Skin of body (tissue), 2 donors: ENCODE results near the gene PICALM. TPM values are rescaled to one million over a fixed set of nuclear protein-coding genes. Genes with fewer than 3 reads are reported as not detected.
"Not testable (repeated sequence)": the region's sequence is repeated elsewhere in the genome, so short reads cannot be mapped to it uniquely, and the experiment has no call there.

Experiments
- DNase-seq: peaks from one replicate; lab custom pipeline; 2025; lab: John Stamatoyannopoulos, UW
- total RNA-seq: library from RNA; depleted of rRNA; stranded (reverse); fragments of >200 nt; gene quantifications from one replicate; pipeline ENCODE4 v1.2.3, GENCODE V29; 2014

Gene PICALM, protein sequence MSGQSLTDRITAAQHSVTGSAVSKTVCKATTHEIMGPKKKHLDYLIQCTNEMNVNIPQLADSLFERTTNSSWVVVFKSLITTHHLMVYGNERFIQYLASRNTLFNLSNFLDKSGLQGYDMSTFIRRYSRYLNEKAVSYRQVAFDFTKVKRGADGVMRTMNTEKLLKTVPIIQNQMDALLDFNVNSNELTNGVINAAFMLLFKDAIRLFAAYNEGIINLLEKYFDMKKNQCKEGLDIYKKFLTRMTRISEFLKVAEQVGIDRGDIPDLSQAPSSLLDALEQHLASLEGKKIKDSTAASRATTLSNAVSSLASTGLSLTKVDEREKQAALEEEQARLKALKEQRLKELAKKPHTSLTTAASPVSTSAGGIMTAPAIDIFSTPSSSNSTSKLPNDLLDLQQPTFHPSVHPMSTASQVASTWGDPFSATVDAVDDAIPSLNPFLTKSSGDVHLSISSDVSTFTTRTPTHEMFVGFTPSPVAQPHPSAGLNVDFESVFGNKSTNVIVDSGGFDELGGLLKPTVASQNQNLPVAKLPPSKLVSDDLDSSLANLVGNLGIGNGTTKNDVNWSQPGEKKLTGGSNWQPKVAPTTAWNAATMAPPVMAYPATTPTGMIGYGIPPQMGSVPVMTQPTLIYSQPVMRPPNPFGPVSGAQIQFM
- 362 TPM for total RNA-seq

DNA sequence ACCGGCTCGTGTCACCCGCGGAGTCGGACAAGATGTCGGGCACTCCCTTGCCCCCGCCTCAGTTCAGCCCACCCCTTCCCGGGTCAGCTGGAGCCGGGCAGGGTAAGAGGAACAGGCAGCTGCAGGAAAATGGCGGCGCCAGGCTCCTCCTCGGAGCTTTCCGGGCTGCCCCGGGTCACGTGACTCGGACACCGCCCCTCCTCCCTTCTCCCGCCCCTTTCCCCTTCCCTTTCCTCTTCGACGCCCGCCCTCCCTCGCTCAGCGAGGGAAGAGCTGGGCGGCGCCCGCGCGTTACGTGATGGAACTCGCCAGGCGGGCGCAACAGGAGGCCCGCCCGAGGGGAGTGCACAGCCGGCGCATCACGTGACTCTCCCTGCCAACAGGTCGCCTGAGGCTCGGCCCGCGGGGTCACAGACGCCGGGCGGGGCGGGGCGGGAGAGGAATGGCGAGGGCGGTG lies at the start of gene PICALM:
Gene PICALM (minus strand): TSS at position 134 of the 457 bp plus-strand sequence. CDS start 304 bp downstream, outside the sequence.
- DNase-seq = peak; percentile 98

- no peak for DNase-seq
These were observed 49.4 kb upstream of the PICALM start for GRCh38 chr11:86118253-86118652.

- no peak for DNase-seq
These were observed 48.8 kb upstream of the PICALM start for GRCh38 chr11:86117712-86118063.

GRCh38 chr11:86117001-86117711 lies 48.3 kb upstream of the PICALM start:
- no peak for DNase-seq

- no peak for DNase-seq
These were observed 47.5 kb upstream of the PICALM start for GRCh38 chr11:86116386-86116726.

- DNase-seq = no peak
These were observed 46.9 kb upstream of the PICALM start for GRCh38 chr11:86115542-86116385.

DNA sequence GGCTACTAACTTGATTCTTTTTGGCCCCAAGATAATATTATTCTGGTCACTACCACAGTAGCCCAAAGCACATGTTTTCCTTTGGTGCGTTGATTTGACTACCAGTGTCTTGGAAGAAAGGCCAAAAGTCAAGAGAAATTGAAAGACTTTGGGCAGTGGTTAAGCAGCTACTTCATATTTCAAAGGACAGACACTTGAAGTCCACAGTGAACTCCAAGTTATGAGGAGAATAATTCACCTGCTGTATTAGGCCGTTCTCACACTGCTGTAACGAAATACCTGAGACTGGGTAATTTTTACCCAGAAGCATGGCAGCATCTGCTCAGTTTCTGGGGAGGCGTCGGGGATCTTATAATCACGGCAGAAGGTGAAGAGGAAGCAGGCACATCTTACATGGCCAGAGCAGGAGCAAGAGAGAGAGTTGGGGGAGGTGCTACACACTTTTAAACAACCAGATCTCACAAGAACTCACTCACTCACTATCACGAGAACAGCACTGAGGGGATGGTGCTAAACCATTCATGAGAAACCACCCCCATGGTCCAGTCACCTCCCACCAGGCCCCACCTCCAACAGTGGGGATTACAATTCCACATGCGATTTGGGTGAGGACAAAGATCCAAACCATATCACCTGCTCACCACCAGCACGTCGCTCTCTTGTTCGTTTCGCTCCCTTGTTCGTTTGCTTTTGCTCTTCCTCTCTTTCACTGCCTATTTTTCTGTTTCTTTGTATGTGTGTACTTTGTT lies 40.2 kb upstream of the PICALM start:
- no peak for DNase-seq

GRCh38 chr11:86108191-86108590 lies 39.3 kb upstream of the PICALM start:
- DNase-seq = no peak

- no peak for DNase-seq
These were observed 38.0 kb upstream of the PICALM start for GRCh38 chr11:86106916-86107315.

DNA sequence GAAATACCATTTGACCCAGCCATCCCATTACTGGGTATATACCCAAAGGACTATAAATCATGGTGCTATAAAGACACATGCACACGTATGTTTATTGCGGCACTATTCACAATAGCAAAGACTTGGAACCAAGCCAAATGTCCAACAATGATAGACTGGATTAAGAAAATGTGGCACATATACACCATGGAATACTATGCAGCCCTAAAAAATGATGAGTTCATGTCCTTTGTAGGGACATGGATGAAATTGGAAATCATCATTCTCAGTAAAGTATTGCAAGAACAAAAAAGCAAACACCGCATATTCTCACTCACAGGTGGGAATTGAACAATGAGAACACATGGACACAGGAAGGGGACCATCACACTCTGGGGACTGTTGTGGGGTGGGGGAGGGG lies 37.1 kb upstream of the PICALM start:
- DNase-seq = not testable (repeated sequence)

DNA sequence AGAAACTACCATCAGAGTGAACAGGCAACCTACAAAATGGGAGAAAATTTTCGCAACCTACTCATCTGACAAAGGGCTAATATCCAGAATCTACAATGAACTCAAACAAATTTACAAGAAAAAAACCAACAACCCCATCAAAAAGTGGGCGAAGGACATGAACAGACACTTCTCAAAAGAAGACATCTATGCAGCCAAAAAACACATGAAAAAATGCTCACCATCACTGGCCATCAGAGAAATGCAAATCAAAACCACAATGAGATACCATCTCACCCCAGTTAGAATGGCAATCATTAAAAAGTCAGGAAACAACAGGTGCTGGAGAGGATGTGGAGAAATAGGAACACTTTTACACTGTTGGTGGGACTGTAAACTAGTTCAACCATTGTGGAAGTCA lies 36.7 kb upstream of the PICALM start:
- not testable (repeated sequence) for DNase-seq

DNA sequence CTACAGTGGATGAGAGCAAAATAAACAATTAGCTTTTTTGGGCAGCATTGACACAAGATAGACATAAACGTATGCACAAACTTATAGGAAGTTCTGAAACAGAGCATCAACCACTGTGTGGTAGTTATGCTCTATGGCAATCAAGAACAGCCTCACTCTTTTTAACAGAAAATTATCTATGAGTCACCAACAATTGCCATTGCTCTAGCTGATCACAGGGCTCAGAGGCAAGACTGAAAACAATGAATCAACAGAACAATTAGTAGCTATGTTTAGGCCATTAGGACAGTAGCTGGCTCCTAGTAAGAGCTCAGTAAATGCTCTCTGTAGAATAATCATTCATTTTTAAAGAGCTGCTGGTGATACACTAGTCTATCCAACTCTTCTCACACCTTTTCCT lies 34.9 kb upstream of the PICALM start:
- no peak for DNase-seq

DNA sequence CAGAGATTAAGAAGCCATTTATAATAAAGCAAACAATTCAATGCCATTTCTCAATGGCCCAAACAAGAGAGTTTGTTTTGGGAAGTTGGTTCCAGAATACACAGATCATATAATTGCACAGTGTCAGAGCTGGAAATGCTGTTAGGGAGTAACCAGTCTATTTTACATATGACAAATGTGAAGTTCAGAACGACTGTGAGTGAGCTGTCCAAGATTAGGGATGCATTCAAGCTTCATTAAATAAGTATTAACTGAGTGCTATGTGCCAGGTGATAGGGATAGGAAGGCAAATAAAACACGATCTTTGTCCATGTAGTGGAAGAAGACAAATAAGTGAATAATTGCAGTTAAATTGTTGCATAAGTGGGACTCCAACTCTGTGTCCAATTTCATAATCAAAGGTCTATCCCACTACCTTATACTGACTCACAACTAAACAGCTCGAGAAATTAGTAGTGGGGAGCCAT lies 33.1 kb upstream of the PICALM start:
- DNase-seq = no peak

DNA sequence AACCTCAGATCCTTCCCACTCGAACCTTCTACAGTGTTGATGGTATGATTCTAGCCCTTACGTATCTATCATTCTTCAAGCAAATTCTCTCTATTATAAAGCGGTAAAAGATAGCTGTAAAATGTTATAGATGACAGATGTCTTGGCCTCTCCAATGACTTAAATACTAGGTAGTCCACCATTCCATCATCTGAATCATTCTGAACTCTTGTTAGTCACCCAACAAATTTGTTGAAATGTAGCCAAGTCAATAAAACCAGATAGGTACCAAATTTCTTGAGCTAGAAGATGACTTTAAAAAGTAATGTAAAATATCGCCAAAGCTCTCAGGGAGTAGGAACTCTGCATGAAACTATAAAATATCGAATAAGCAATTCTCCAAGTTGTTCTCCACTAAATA lies 32.6 kb upstream of the PICALM start:
- DNase-seq = no peak

DNA sequence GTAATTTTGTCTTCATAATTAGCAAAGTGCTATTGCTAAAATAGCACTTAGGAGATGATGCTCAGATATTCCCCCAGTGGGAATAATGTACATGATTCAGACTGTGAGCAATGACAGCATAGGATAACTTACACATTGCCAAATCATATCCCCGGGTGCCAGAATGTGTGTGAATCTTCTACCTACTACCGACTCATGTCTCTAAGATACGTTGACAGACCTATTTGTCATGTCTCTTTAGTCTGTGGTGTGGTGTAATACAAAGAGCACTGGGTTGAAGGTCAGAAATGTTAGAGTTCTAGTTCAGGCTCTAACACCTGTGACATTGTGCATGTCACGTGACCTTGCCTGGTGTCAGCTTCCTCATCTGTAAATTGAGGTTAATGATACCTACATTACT lies 31.0 kb upstream of the PICALM start:
- no peak for DNase-seq

GRCh38 chr11:86097980-86098379 lies 29.1 kb upstream of the PICALM start:
- no peak for DNase-seq

GRCh38 chr11:86091566-86091965 lies 22.7 kb upstream of the PICALM start:
- DNase-seq = no peak

DNA sequence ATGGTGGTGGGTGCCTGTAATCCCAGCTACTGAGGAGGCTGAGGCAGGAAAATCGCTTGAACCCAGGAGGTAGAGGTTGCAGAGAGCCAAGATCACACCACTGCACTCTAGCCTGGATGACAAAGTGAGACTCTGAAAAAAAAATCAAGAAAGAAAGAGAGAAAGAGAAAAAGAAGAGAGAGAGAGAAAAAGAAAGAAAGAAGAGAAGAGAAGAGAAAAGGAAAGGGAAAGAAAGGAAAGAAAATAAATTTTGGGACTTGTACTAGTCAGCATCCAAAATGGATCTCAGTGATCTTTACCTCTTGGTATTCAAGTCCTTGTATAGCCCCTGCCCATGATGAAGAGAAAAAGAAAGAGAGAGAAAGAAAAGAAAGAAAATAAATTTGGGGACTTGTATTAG lies 22.2 kb upstream of the PICALM start:
- no peak for DNase-seq

DNA sequence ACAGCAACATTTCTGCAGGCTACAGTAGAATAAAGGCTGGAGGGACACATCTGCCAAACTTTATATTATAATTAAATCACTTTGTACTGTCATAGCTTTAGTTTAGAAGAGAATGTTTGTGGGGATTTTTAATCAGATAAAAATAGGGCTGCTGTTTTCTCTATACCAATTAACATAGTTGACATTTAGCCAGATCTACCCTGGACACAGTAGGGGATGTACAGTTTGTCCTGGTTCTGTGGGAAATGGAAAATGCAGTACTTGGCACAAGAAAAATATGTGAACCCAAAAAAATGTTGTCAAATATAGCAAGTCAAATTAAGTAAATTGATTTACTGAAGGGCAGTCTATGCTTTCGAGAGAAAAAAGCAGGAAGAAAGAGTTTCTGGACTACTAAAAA lies 20.8 kb upstream of the PICALM start:
- DNase-seq = no peak

GRCh38 chr11:86087688-86088087 lies 18.8 kb upstream of the PICALM start:
- not testable (repeated sequence) for DNase-seq

- DNase-seq = no peak
These were observed 18.4 kb upstream of the PICALM start for GRCh38 chr11:86087256-86087655.
